OCI-LY1 (cell line): Measurements from ENCODE around the gene RPS6KA6.

Experiments used
- H2AFZ ChIP-seq: fragments of 200-600 bp; sonication (generic), shearing (Covaris generic); 2 replicates; pipeline ENCODE4 v1.6.0; 2014; ENCODE audit warnings: antibody characterized with exemption, mild to moderate bottlenecking, low read length
- H3F3A ChIP-seq: fragments of 200-600 bp; sonication (generic), shearing (Covaris generic); 2 replicates; pipeline ENCODE4 v1.6.0; 2014; ENCODE audit warnings: mild to moderate bottlenecking, antibody characterized with exemption, low read length, moderate library complexity; ENCODE audit not compliant: insufficient read depth
- H3K27ac ChIP-seq: fragments of 200-600 bp; sonication (generic); 2 replicates; pipeline ENCODE4 v1.5.1; 2014; ENCODE audit warnings: low read length, mixed run types, mild to moderate bottlenecking, low read depth; ENCODE audit not compliant: poor library complexity, severe bottlenecking
- H3K27me3 ChIP-seq: fragments of 200-600 bp; sonication (generic); 2 replicates; pipeline ENCODE4 v1.6.0; 2014; ENCODE audit warnings: antibody characterized with exemption, mild to moderate bottlenecking, low read length, moderate library complexity; ENCODE audit not compliant: insufficient read depth
- H3K36me3 ChIP-seq: fragments of 200-600 bp; sonication (generic); 2 replicates; pipeline ENCODE4 v1.6.1; 2014; ENCODE audit warnings: mild to moderate bottlenecking, antibody characterized with exemption, low read length, moderate library complexity, mixed read lengths; ENCODE audit not compliant: insufficient read depth
- H3K4me1 ChIP-seq: fragments of 200-600 bp; sonication (generic); 2 replicates; pipeline ENCODE4 v1.5.1; 2014; ENCODE audit warnings: mild to moderate bottlenecking, low read length, moderate library complexity; ENCODE audit not compliant: insufficient read depth, severe bottlenecking
- H3K4me2 ChIP-seq: fragments of 200-600 bp; sonication (generic), shearing (Covaris generic); 2 replicates; pipeline ENCODE4 v1.6.1; 2014; ENCODE audit warnings: low read length
- H3K4me3 ChIP-seq: fragments of 200-600 bp; sonication (generic); 2 replicates; pipeline ENCODE4 v1.5.1; 2014; ENCODE audit warnings: low read length, low read depth, mild to moderate bottlenecking, mixed read lengths; ENCODE audit not compliant: poor library complexity, severe bottlenecking
- H3K79me2 ChIP-seq: fragments of 200-600 bp; shearing (Covaris generic); 2 replicates; pipeline ENCODE4 v1.6.1; 2016; ENCODE audit warnings: mixed run types, low read length, mixed read lengths; ENCODE audit not compliant: insufficient read depth
- H3K9ac ChIP-seq: fragments of 200-600 bp; sonication (generic), shearing (Covaris generic); 2 replicates; pipeline ENCODE4 v1.6.1; 2014; ENCODE audit warnings: mild to moderate bottlenecking, low read length, mixed read lengths
- H3K9me2 ChIP-seq: fragments of 200-600 bp; sonication (generic), shearing (Covaris generic); 2 replicates; pipeline ENCODE4 v1.6.1; 2014; ENCODE audit warnings: low read depth, mild to moderate bottlenecking, low read length, mixed read lengths
- H3K9me3 ChIP-seq: fragments of 200-600 bp; shearing (Covaris generic); 2 replicates; pipeline ENCODE4 v1.6.1; 2014; ENCODE audit warnings: low read length, mixed read lengths
- H4K20me1 ChIP-seq: fragments of 200-600 bp; sonication (generic), shearing (Covaris generic); 2 replicates; pipeline ENCODE4 v1.6.0; 2016; ENCODE audit warnings: mild to moderate bottlenecking, low read length; ENCODE audit not compliant: insufficient read depth
- EZH2 ChIP-seq: fragments of 200-600 bp; sonication (generic), shearing (Covaris generic); IDR thresholded peaks from 2 replicates; pipeline ENCODE4 v1.8.0; 2017; ENCODE audit warnings: borderline replicate concordance, mixed run types, mild to moderate bottlenecking, antibody characterized with exemption, low read length, moderate library complexity, mixed read lengths
- TF ChIP-seq, protein P1 (sequence below): fragments of 200-600 bp; sonication (generic), shearing (Covaris generic); IDR thresholded peaks from 2 replicates; pipeline ENCODE4 v1.5.1; 2017; ENCODE audit warnings: mild to moderate bottlenecking, antibody characterized with exemption, low read length, moderate library complexity, mixed read lengths

RPS6KA6 gene

DNA sequence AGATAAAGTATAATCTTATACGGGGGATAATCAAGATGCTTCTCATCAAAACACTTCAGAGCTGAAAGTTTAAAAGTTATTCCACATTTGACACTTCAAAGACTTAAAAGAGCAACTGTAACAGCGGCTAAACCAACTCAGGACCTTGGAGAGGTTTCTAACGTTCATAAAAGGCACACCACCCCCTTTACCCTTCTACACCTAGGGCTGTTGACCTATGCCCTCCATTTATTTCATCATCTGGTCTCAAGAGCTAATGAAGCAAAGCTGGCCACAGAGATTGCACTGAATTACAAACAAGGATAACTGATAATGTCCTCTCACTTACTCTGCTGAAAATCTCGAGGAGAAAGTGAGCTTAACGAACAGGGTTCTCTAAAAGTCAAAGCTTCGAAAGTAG, 1.1 kb upstream of the RPS6KA6 start:
- no peaks in the 10 kb centered on the region for H3K27me3 ChIP-seq
- H3K36me3 ChIP-seq, result no peaks in the 10 kb centered on the region
- no peaks in the 10 kb centered on the region for H3K9me3 ChIP-seq
- no peak overlapping the region for H3K4me3 ChIP-seq
- H4K20me1 ChIP-seq, result no peaks in the 10 kb centered on the region
- no peaks in the 10 kb centered on the region for H3K4me1 ChIP-seq
- H3K27ac ChIP-seq, result no peak overlapping the region
- H3K9ac ChIP-seq, result no peak overlapping the region
- no peaks in the 10 kb centered on the region for H3K9me2 ChIP-seq
- TF ChIP-seq, protein P1, sequence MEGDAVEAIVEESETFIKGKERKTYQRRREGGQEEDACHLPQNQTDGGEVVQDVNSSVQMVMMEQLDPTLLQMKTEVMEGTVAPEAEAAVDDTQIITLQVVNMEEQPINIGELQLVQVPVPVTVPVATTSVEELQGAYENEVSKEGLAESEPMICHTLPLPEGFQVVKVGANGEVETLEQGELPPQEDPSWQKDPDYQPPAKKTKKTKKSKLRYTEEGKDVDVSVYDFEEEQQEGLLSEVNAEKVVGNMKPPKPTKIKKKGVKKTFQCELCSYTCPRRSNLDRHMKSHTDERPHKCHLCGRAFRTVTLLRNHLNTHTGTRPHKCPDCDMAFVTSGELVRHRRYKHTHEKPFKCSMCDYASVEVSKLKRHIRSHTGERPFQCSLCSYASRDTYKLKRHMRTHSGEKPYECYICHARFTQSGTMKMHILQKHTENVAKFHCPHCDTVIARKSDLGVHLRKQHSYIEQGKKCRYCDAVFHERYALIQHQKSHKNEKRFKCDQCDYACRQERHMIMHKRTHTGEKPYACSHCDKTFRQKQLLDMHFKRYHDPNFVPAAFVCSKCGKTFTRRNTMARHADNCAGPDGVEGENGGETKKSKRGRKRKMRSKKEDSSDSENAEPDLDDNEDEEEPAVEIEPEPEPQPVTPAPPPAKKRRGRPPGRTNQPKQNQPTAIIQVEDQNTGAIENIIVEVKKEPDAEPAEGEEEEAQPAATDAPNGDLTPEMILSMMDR, result no peak
- TF ChIP-seq EZH2, result no peak
- H2AFZ ChIP-seq, result no peak overlapping the region
- H3F3A ChIP-seq, result no peaks in the 10 kb centered on the region
- no peaks in the 10 kb centered on the region for H3K79me2 ChIP-seq
- H3K4me2 ChIP-seq, result no peak overlapping the region

DNA sequence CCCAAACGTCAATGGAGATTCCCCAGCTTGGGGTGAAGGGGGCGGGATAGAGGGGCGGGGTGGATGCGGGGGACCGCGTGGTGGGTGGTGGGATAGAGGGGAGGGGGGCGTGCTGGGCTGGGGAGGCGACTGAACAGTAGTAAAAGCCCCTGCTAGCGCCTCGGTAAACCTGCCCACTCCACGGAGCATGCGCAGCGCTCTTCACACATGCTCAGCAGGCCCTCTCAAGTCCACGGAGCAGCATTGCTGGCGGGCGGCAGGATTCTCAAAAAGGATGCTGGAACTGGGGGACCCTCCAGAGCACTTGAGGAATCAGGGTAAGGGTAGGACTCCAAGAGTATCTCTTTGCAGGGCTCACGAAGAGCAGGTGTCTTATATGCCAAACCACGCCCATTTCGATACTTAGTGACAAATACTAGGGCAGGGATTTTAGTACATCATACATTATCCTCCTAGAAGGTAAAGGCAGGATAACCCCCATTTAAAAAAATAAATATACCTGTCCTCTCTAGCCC, 378 bp upstream of the RPS6KA6 start:
- no peaks in the 10 kb centered on the region for H3K36me3 ChIP-seq
- TF ChIP-seq EZH2, result no peak
- TF ChIP-seq, protein P1, result no peak
- no peak overlapping the region for H3K27ac ChIP-seq
- no peaks in the 10 kb centered on the region for H3K4me1 ChIP-seq
- H3K9me3 ChIP-seq, result no peaks in the 10 kb centered on the region
- no peak overlapping the region for H3K4me2 ChIP-seq
- no peaks in the 10 kb centered on the region for H3K27me3 ChIP-seq
- H2AFZ ChIP-seq, result no peak overlapping the region
- H3K4me3 ChIP-seq, result no peak overlapping the region
- H4K20me1 ChIP-seq, result no peaks in the 10 kb centered on the region
- no peak overlapping the region for H3K9ac ChIP-seq
- H3K79me2 ChIP-seq, result no peaks in the 10 kb centered on the region
- no peaks in the 10 kb centered on the region for H3K9me2 ChIP-seq
- H3F3A ChIP-seq, result no peaks in the 10 kb centered on the region

DNA sequence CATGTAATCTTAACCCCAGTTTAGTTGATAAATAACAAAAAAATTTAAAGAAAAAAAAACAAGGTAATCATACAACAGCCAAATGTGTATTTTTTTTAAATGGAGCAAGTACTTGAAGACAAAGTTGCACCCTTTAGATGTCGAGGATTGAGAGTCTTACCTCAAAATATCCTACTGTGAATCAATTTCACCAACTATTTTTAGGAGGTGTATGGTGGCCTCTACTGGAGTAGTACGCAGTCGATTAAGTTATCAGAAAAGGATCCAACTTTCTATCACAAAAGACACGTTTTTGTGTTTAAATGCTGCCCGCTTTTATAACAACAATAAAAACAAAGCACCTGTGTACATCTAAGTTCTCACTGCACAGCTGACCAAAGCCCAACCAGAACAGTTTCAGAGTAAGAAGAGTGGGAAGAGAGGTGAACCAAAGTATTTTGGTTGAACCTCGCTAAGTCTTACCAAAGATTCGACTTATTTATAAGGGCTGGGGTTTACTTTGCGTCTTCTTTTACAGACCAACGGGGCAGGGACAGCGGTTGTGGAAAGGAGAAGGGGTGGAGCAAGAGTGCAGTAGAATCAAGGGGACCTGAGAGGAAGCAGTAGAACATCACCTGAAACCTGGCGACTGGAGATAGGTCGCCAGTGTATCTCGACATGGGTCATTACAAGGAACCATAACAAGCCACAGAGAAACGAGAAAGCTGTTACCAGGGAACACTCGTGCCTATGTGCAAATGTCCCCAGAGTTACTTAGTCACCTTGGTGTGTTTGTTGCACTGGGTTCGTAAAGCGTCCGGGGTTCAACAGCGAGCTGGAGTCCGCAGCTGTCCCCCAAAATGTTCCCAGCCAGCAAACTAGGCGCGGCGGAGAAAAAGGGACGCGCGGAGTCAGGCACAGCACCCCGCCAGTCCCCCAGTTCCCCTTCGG, 1.1 kb downstream of the RPS6KA6 start:
- H3K79me2 ChIP-seq, result no peaks in the 10 kb centered on the region
- H3K4me2 ChIP-seq, result no peak overlapping the region
- TF ChIP-seq EZH2, result no peak
- TF ChIP-seq, protein P1, result no peak
- H3F3A ChIP-seq, result no peaks in the 10 kb centered on the region
- H3K27me3 ChIP-seq, result no peaks in the 10 kb centered on the region
- H3K4me3 ChIP-seq, result no peak overlapping the region
- H3K4me1 ChIP-seq, result no peaks in the 10 kb centered on the region
- H3K27ac ChIP-seq, result no peak overlapping the region
- H3K36me3 ChIP-seq, result no peaks in the 10 kb centered on the region
- H3K9me2 ChIP-seq, result no peaks in the 10 kb centered on the region
- no peak overlapping the region for H3K9ac ChIP-seq
- no peaks in the 10 kb centered on the region for H3K9me3 ChIP-seq
- no peak overlapping the region for H2AFZ ChIP-seq
- H4K20me1 ChIP-seq, result no peaks in the 10 kb centered on the region
